HG03442 (cell line): ENCODE results near the gene POGZ.

Experiments used
- ATAC-seq: cut with Tn5 transposase; IDR thresholded peaks from one replicate; pipeline ENCODE4 v1.9.1; 2021; ENCODE audit warnings: mild to moderate bottlenecking, moderate library complexity; ENCODE audit not compliant: unreplicated experiment

The POGZ gene, protein sequence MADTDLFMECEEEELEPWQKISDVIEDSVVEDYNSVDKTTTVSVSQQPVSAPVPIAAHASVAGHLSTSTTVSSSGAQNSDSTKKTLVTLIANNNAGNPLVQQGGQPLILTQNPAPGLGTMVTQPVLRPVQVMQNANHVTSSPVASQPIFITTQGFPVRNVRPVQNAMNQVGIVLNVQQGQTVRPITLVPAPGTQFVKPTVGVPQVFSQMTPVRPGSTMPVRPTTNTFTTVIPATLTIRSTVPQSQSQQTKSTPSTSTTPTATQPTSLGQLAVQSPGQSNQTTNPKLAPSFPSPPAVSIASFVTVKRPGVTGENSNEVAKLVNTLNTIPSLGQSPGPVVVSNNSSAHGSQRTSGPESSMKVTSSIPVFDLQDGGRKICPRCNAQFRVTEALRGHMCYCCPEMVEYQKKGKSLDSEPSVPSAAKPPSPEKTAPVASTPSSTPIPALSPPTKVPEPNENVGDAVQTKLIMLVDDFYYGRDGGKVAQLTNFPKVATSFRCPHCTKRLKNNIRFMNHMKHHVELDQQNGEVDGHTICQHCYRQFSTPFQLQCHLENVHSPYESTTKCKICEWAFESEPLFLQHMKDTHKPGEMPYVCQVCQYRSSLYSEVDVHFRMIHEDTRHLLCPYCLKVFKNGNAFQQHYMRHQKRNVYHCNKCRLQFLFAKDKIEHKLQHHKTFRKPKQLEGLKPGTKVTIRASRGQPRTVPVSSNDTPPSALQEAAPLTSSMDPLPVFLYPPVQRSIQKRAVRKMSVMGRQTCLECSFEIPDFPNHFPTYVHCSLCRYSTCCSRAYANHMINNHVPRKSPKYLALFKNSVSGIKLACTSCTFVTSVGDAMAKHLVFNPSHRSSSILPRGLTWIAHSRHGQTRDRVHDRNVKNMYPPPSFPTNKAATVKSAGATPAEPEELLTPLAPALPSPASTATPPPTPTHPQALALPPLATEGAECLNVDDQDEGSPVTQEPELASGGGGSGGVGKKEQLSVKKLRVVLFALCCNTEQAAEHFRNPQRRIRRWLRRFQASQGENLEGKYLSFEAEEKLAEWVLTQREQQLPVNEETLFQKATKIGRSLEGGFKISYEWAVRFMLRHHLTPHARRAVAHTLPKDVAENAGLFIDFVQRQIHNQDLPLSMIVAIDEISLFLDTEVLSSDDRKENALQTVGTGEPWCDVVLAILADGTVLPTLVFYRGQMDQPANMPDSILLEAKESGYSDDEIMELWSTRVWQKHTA (N-terminal part only)

DNA sequence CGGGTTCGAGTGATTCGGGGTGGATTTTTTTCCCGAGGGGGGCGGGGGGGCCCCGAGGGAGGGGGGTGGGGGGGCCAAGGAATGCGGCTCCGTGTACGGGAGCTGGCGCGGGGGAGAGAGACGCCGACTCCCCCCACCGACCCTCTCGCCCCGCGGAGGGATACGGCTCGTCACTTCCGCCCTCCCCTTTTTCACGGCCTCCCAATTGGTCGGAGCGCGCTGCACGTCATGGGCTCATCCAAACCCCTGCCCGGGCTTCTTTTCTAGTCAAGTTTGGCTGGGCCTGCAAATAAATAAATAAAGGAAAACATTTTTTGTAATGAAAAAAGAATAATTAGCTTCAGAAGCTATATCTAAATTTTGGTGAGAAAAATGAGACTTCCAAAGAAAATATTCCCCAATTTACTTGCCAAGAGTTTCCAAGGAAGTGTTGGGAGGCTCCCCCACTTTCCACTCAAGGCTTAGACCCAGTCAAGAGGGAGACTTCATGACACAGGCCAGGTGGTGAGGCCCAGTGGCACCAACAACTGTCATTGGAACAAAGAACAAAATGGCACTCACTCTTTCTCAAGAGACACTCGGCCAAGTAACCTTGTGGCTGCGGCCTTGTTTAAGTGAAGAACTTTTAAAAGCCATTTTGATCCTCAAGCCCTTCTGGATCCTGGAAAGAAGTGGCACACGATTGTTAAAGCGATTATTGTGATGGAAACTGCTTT lies at the start of gene POGZ:
POGZ (minus strand) TSS at position 164 of the 716 bp plus-strand sequence. CDS start 17,290 bp downstream, outside the sequence.
- ATAC-seq: peak; percentile 54

DNA sequence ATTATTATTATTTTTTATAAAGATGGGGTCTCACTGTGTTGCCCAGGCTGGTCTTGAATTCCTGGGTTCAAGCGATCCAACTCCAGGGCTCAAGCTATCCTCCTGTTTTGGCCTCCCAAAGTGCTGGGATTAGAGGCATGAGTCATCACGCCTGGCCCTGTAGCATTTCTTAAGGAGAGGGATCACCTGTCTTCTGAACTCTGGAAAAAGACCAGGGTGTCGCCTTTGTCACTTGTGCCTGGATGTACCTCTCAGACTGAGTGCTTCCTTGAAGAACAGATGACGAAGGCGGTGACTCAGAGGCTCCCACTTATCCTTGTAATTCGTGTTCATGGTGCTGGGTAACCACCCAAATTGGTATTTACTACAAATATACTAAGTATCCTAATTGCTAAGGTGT lies 49.5 kb upstream of the POGZ start:
- no peak for ATAC-seq

DNA sequence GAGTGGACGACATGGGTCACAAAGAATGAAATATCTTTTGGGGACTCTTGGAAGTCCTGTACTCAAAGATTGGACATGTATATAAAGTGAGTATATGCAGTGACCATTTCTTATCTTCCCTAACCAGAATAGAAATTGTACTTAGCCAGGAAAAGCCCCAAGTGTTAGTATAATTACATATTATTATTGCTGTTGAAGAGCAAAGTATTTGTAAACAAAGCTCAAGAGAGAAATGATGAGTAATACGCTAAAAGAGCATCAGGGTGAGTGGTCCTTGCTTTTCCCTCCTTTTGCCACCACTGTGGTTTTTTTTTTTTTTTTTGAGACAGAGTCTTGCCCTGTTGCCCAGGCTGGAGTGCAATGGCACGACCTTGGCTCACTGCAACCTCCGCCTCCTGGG lies 45.5 kb upstream of the POGZ start:
- no peak for ATAC-seq

DNA sequence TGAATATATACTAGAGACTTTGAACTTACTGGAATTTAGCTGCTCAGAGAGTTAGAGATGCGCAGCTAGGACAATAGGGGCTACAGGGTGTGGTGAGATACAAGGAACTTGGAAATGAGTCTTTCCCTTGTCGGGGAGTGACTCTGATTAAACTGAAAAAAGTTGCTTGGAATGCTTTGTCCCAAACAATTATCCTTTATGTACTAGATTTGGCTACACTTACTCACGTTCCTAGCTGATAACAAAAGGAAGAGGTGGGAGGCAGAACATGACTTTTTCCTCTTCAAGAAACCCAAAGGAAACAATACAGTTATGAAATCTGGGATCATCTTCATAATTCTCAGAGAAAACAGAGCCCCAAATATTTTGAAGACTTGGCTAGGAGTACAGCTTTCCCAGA lies 45.0 kb upstream of the POGZ start:
- no peak for ATAC-seq

DNA sequence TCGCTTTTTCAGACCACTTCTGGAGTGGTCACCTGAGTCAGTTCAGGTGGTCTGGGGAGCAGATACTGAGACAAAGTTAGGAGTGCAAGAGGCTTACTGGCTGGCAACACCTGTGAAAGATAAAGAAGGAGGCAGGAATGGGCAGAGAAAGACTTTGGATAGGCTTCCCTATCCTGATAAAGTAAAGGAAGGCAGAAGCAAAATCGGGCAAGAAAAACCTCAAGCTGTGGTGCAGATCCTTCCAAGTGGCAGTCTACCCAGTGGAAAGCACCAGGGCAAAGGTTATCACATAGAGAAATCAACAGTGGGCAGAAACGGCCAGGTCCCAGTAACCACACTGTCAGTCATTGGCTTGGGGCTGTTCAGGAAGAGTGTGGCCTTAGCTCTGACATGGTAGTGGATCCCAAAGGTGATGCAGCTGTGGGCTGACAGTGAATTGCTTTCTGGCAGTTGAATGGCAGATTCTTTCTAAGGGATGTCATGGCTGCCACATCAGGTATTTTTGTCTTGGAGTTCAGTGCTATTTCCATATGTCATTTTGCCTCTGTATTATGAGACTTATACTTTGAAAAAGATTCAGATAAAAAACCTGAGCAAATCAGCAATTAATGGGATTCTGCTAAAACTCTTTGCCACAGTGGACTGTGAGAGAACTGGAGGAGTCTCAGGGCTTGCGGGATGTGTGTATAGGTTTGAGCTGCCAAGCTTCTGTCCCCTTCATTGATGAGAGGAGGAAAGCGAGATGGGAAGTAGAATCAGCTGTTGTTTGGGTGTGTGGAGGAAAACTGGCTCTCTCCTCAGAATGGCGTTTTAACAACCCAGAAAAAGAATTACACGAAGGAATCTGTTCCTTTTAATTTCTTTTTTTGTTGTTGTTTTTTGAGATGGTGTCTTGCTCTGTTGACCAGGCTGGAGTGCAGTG lies 43.8 kb upstream of the POGZ start:
- ATAC-seq: no peak

DNA sequence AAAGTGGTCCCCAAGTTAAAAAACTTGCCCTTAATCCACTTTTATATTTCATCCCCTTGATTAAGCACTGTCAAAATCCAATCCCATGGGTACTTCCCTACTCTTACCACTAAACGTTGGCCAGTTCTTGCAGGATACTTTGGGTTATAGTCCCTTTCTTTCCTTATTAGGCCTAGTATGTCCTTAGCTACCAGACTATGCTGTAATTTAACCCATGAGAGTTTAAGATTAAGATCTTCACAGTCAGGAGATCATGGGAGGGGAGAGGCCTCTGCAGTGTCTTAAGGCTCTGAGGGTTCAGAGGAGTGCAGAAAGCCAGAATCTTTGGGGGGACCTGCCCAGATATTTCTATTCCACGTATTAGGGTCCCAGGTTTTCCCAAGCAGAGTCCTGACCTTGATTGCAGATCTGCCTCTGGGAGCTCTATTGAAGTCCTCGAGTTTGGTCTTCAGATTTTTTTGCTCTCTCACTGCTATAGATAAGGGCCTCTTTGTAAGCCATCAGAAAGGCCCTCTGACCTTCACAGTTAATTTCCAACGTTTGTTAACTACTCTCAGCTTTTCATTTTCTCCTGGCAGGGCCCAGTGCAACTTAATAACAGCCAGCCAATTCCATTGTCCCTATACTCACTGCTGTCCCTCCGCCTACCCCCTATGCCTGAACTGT lies 42.9 kb upstream of the POGZ start:
- ATAC-seq: no peak

DNA sequence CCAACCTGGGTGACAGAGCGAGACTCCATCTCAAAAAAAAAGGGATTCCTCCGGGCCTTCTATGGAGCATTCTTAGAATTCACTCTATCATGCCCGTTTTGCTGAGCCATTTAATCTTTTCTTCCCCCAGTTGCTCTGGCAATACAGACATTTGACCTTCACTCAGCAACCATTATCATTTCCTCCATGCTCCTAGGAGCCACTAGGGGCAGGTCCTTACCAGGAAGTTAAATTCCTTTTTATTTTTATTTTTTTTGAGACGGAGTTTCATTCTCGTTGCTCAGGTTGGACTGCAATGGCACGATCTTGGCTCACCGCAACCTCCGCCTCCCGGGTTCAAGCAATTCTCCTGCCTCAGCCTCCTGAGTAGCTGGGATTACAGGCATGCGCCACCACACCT lies 42.2 kb upstream of the POGZ start:
- no peak for ATAC-seq

DNA sequence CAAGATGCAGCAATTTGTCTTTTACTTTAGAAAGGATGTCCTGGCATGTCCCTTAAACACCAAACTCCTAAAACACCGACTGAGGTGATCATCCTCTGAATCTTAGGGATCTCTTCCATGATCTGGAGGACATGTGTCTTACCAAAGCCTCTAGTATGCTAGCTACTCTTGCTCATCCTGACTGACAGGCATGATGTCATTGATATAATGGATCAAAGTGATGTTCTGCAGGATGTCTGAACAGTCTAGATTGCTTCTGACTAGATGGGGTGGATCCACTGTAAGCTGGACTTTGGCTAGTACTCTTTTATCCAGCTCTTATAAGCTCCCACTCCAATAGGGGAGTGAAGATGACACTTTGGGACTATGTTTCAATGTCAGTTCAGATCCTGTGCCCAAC lies 40.6 kb upstream of the POGZ start:
- ATAC-seq: no peak

DNA sequence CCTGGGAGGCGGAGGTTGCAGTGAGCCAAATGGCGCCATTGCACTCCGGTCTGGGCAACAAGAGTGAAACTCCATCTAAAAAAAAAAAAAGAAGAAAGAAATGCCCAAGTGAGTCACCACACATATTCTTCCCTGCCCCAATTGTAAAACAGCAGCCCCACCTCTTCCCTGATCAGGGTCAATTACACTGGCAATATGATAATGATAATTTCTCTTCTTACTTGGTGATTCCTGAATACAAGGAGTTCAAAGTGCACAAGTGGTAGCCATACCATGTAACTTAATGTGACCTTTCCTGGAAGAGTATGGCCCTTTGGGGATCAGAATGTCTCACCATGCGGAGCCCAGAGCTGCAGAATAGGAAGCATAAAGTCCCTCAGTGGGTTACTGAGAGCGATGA lies 40.1 kb upstream of the POGZ start:
- ATAC-seq: no peak

DNA sequence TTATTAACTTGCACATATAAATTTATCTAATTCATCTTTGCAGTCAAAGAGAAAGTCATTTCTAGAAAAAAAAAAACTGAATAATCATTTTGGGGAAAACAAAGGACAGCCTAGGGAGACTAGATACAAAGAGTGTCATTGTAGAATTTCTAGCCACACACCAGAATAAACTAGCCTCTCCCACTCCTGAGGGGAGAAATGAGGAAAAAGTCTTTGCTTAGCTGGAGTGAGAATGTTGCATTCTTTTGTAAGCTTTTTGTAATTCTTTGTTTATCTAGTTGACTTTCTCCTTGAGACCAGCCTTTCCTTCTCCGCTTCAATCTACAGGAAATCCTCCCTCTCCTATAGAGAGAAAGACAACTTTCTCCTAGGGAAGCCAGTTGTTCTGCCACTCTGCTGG lies 36.0 kb upstream of the POGZ start:
- ATAC-seq: no peak

DNA sequence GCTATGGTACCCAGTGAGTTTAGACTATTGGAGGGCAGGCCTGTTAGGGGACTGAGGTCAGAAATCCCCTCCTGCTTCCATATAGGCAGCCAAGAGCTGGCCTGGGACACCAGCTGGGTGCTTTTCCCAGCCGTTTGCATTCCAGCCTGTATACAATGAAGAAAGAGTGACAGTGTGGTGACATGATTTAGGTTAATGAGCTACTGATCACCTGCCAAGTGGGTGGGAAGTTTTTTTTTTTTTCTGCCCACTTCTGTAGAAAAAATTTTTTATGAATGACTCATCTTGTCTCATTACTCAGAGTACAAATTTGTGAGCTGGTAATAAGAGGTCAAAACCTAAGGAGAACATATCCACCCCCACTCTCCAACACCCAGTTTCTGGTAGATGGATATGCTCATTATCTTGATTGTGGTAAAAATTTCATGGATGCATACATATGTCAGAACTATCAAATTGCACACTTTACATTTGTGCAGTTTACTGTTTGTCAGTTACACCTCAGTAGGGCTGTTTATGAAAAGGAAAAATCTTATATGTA lies 35.5 kb upstream of the POGZ start:
- no peak for ATAC-seq

DNA sequence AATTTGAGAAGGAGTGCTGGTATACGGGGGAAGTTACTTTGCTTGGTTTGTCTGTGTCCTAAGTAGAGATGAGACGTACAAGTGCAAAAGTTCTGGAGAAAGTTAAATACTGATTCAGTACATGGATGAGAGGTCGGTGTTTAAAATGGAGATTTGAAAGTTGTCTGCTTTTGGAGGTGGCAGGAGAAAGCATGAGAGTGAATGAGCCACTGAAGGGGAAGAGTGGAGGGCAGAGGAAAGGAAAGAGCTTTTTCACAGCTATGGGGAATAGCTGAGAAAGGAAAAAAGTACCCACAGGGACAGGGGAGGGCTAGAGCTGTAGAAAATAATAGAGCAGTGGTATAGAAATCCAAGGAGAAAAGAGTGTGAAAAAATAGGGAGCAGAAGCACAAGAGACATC lies 33.7 kb upstream of the POGZ start:
- no peak for ATAC-seq

DNA sequence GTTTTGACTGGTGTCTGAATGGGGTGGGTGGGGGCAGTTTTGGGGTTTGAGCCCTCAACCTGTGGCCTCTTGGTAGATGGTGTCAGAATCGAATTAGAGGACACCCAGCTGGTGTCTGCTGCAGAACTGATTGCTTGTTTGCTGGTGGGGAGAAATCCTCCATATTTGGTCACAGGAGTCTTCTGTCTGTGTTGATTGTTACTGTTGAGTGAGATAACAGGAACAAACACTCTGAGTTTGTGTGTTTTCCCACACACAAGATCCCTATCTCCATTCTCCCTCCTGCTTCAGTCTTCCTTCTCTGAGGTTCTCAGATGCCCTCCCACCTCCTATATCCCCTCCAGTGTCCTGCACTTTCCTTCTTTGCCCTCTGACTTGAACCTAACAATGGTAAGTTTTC lies 32.8 kb upstream of the POGZ start:
- no peak for ATAC-seq

DNA sequence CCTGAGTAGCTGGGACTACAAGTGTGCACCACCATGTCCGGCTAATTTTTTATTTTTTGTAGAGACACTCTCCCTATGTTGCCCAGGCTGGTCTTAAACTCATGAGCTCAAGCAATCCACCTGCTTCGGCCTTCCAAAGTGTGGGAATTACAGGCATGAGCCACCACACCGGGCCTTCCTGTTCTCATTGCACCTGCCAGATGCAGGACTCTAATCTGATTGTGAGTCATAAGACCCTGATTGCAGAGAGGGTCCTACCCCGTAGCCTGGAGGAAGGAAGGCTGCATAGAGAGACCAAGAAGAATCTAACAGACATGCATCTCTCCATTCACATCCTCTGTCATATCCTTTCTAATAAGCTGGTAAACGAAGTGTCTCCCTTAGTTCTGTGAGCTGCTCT lies 32.3 kb upstream of the POGZ start:
- no peak for ATAC-seq

DNA sequence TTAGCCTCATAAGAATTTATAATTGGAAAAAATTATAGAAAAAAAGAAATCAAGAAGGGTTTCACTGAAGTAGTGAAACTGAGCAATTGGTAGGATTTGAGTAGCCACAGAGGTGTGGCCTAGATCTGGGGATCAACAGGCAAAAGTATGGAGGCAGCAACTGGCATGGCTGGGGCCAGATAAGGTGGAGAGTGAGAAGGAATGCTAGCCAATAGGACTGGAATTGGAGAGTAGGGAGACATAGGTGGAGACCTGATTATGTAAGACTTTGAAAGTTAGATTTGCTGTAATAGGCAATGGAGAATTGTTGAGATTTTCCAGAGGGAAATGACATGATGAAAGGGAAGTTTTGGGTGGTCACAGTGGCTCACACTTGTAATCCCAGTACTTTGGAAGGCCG lies 27.3 kb upstream of the POGZ start:
- ATAC-seq: no peak

DNA sequence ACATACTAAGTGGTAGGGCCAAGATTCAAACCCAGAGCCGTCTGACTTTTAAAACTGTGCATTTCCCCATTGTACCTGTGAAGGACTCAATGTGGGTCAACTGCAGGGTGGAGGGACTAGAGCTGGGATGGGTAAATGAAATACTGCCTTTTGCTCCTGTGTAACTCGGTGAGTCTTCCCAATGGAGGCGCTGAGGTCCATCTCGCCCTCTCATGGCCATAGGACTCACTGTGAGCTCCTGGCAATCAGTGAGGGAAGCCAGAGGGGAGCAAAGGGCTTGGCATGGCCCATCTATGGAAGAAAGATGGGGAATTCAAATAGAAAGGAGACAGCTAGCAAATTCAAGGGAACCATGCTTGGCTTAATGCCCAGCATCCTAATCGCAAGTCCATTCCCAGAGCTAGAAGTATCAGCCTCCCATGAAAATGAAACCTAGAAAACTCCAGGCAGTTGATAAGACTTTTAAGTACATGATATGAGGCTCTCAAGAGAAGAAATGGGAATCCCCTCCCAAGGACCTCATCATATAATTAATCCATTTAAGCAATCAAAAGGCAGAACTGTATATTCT lies 26.5 kb upstream of the POGZ start:
- ATAC-seq: no peak

DNA sequence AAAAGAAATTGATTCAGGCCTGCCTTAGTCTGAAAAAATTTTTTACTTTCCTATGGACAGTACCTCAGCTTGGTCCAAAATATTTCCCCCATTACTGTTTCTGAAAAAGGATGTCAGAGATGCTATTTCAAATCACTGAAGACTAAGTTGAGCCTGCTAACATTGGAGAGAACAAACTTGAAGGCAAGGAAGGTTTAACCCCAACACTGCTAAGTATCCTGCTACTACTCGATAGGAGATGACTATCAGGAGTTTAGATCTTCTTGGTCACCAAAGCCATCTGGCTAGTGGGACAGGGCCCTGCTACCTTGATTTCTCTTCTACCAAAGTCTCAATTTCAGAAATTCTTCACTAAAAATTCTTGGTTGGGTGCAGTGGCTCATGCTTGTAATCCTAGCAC lies 22.7 kb upstream of the POGZ start:
- no peak for ATAC-seq

DNA sequence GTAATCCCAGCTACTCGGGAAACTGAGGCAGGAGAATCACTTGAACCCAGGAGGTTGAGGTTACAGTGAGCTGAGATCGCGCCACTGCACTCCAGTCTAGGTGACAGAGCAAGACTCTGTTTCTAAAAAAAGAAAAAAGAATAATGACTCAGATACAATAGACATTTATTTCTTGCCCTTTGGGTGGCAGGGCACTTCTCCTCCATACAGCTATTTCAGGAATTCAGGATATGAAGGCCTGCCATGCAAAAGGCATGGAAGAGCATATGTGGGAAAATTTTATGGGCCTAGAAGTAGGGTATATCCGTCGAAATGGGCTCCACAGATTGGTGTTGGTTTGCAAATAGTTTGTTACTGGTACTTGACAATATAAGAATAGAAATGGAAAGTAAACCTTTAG lies 20.2 kb upstream of the POGZ start:
- no peak for ATAC-seq

DNA sequence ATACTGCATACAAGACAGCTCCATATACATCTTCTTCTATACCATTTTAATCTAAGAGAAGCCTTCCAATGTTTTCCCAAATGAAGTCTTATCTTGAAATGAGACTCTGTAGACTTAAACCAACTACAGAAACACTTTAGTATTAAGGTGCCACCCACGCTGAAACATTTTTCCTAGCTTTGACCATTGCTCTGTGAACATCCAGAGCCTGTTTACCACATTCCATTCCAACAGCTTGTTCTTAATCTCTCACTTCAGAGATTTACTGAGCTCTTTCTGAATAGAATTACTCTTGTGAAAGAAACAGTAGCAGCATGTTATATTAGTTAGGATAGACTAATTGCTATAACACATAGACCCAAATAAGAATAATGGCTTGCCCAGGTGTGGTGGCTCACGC lies 19.6 kb upstream of the POGZ start:
- no peak for ATAC-seq
